H9 (cell line): Measurements from ENCODE around the gene COQ8A. TPM values are rescaled to one million over a fixed set of nuclear protein-coding genes. Genes with fewer than 3 reads are reported as not detected.
"Not testable (repeated sequence)": the region's sequence is repeated elsewhere in the genome, so short reads cannot be mapped to it uniquely, and the experiment has no call there.

Experiments used
- DNase-seq: peaks from one replicate; pipeline ENCODE4 v3.0.0-alpha.2; 2017
- H2AFZ ChIP-seq: one replicate; pipeline ENCODE4 v1.6.1; 2013; ENCODE audit warnings: mild to moderate bottlenecking, low read length, control low read depth, moderate library complexity
- H2AK5ac ChIP-seq: 2 replicates; pipeline ENCODE4 v1.6.1; 2013; ENCODE audit warnings: low read length, control low read depth, mixed read lengths; ENCODE audit not compliant: insufficient read length
- H2BK120ac ChIP-seq: one replicate; pipeline ENCODE4 v1.6.1; 2013; ENCODE audit warnings: low read depth, mild to moderate bottlenecking, low read length, control low read depth, inconsistent platforms; ENCODE audit not compliant: poor library complexity, severe bottlenecking
- H2BK12ac ChIP-seq: 2 replicates; pipeline ENCODE4 v1.6.1; 2013; ENCODE audit warnings: low read length, control low read depth, mixed read lengths, low read depth; ENCODE audit not compliant: insufficient read length
- H2BK15ac ChIP-seq: 2 replicates; pipeline ENCODE4 v1.6.1; 2013; ENCODE audit warnings: low read depth, low read length, control low read depth
- H2BK20ac ChIP-seq: one replicate; pipeline ENCODE4 v1.6.1; 2013; ENCODE audit warnings: low read depth, mild to moderate bottlenecking, low read length, control low read depth, inconsistent platforms; ENCODE audit not compliant: poor library complexity, severe bottlenecking
- H2BK5ac ChIP-seq: 2 replicates; pipeline ENCODE4 v1.6.1; 2013; ENCODE audit warnings: low read length, control low read depth, mixed read lengths; ENCODE audit not compliant: insufficient read length
- H3K14ac ChIP-seq: 2 replicates; pipeline ENCODE4 v1.6.1; 2013; ENCODE audit warnings: low read length, control low read depth; ENCODE audit not compliant: insufficient read depth
- H3K18ac ChIP-seq: 2 replicates; pipeline ENCODE4 v1.6.1; 2013; ENCODE audit warnings: low read depth, mild to moderate bottlenecking, mixed read lengths, low read length, control low read depth; ENCODE audit not compliant: insufficient read length
- H3K23ac ChIP-seq: 2 replicates; pipeline ENCODE4 v1.6.1; 2013; ENCODE audit warnings: low read length, control low read depth, mixed read lengths, low read depth; ENCODE audit not compliant: insufficient read length
- H3K23me2 ChIP-seq: 2 replicates; pipeline ENCODE4 v1.6.1; 2013; ENCODE audit warnings: low read depth, mild to moderate bottlenecking, mixed read lengths, low read length, control low read depth; ENCODE audit not compliant: insufficient read length, poor library complexity, severe bottlenecking
- H3K27ac ChIP-seq: 2 replicates; pipeline ENCODE4 v1.5.1; 2013; ENCODE audit warnings: low read length, control low read depth, mixed read lengths, low read depth; ENCODE audit not compliant: insufficient read length
- H3K27me3 ChIP-seq: 2 replicates; pipeline ENCODE4 v1.6.1; 2013; ENCODE audit warnings: low read length, control low read depth, inconsistent platforms; ENCODE audit not compliant: insufficient read depth
- H3K4ac ChIP-seq: 2 replicates; pipeline ENCODE4 v1.6.1; 2013; ENCODE audit warnings: low read depth, mild to moderate bottlenecking, control low read depth, inconsistent platforms, low read length, moderate library complexity
- H3K4me1 ChIP-seq: 2 replicates; pipeline ENCODE4 v1.6.1; 2013; ENCODE audit warnings: low read length, control low read depth, inconsistent platforms; ENCODE audit not compliant: insufficient read depth
- H3K4me2 ChIP-seq: 2 replicates; pipeline ENCODE4 v1.6.1; 2013; ENCODE audit warnings: low read length, control low read depth, mixed read lengths; ENCODE audit not compliant: insufficient read length, insufficient read depth
- H3K56ac ChIP-seq: 2 replicates; pipeline ENCODE4 v1.6.1; 2013; ENCODE audit warnings: low read depth, mild to moderate bottlenecking, mixed read lengths, low read length, control low read depth; ENCODE audit not compliant: insufficient read length
- H3K79me1 ChIP-seq: 2 replicates; pipeline ENCODE4 v1.6.1; 2013; ENCODE audit warnings: low read depth, mild to moderate bottlenecking, moderate library complexity, low read length, control low read depth, inconsistent platforms; ENCODE audit not compliant: insufficient read depth, poor library complexity, severe bottlenecking
- H3K79me2 ChIP-seq: 2 replicates; pipeline ENCODE4 v1.6.1; 2013; ENCODE audit warnings: low read length, control low read depth, inconsistent platforms; ENCODE audit not compliant: insufficient read depth
- H3K9ac ChIP-seq: 2 replicates; pipeline ENCODE4 v1.6.1; 2013; ENCODE audit warnings: low read length, control low read depth, mixed read lengths; ENCODE audit not compliant: insufficient read length; ENCODE audit errors: extremely low read depth
- H3K9me3 ChIP-seq: one replicate; pipeline ENCODE4 v1.6.1; 2013; ENCODE audit warnings: low read depth, low read length, inconsistent platforms; ENCODE audit not compliant: control insufficient read depth
- H3T11ph ChIP-seq: one replicate; pipeline ENCODE4 v1.6.1; 2013; ENCODE audit warnings: mild to moderate bottlenecking, low read length, control low read depth, inconsistent platforms
- H4K20me1 ChIP-seq: one replicate; pipeline ENCODE4 v1.6.1; 2013; ENCODE audit not compliant: control insufficient read depth, insufficient read length, insufficient read depth
- H4K5ac ChIP-seq: 2 replicates; pipeline ENCODE4 v1.6.1; 2013; ENCODE audit warnings: low read depth, mild to moderate bottlenecking, mixed read lengths, low read length, control low read depth; ENCODE audit not compliant: insufficient read length
- H4K8ac ChIP-seq: replicated peaks from 2 replicates; pipeline ENCODE4 v1.6.1; 2013; ENCODE audit warnings: low read length, control low read depth, mixed read lengths, low read depth; ENCODE audit not compliant: insufficient read length
- H4K91ac ChIP-seq: 2 replicates; pipeline ENCODE4 v1.6.1; 2013; ENCODE audit warnings: low read depth, mild to moderate bottlenecking, moderate library complexity, mixed read lengths, low read length, control low read depth; ENCODE audit not compliant: insufficient read length
- H3K27ac Mint-ChIP-seq, 3 experiments: 2 replicates in 2 of 3; 3 replicates in 1 of 3; pipeline ENCODE4 v1.8.0; 2020 to 2021; ENCODE audit warnings: mixed read lengths in 3 of 3, mild to moderate bottlenecking in 1 of 3, moderate library complexity in 1 of 3
- H3K27me3 Mint-ChIP-seq: 2 replicates; pipeline ENCODE4 v1.8.0; 2021; ENCODE audit warnings: low read depth, mild to moderate bottlenecking, moderate library complexity, mixed read lengths
- H3K36me3 Mint-ChIP-seq, 3 experiments: 2 replicates in 2 of 3; 3 replicates in 1 of 3; pipeline ENCODE4 v1.8.0; 2020 to 2021; ENCODE audit warnings: low read depth in 3 of 3, mixed read lengths in 3 of 3; ENCODE audit not compliant: insufficient read depth in 1 of 3
- H3K4me1 Mint-ChIP-seq, 2 experiments: 2 replicates each; pipeline ENCODE4 v1.8.0; 2020; ENCODE audit warnings: mixed read lengths in 2 of 2
- H3K4me3 Mint-ChIP-seq, 2 experiments: 2 replicates in 1 of 2; 3 replicates in 1 of 2; pipeline ENCODE4 v1.8.0; 2020 to 2021; ENCODE audit warnings: mild to moderate bottlenecking in 2 of 2, mixed read lengths in 2 of 2, moderate library complexity in 1 of 2
- H3K9me3 Mint-ChIP-seq, 2 experiments: 2 replicates in 1 of 2; 3 replicates in 1 of 2; pipeline ENCODE4 v1.8.0; 2020; ENCODE audit warnings: mild to moderate bottlenecking in 2 of 2, mixed read lengths in 2 of 2, moderate library complexity in 1 of 2
- CTCF ChIP-seq: fragments of 200-600 bp; sonication (generic); conservative IDR thresholded peaks from 3 replicates; pipeline ENCODE4 v1.8.0; 2021; ENCODE audit warnings: antibody characterized with exemption, mild to moderate bottlenecking
- WGBS: extraction: QIAGEN DNeasy Blood & Tissue Kit; methylation state at CpG from one replicate; pipeline ENCODE4 v1.1.7; 2013; ENCODE audit warnings: missing lambda C conversion rate, low lambda C conversion rate, mixed read lengths; ENCODE audit not compliant: insufficient read length; ENCODE audit errors: extremely low coverage; 5-methylcytosine and 5-hydroxymethylcytosine counted together
- total RNA-seq: library from RNA; stranded (reverse); gene quantifications from 2 replicates; pipeline ENCODE4 v1.2.1, GENCODE V29; 2021

COQ8A gene
- total RNA-seq, 1 experiment from 2014 or later, result 26.0 TPM

- no peaks in the 10 kb centered on the region for H3K23me2 ChIP-seq
- no peaks in the 10 kb centered on the region for H3K79me2 ChIP-seq
- H3K36me3 Mint-ChIP-seq, result no peaks in the 10 kb centered on the region; a peak in 2 of 7 replicates
- no peak overlapping the region for H2BK15ac ChIP-seq
- no peak overlapping the region for H4K5ac ChIP-seq
- H4K91ac ChIP-seq, result no peak overlapping the region
- H3K4me3 Mint-ChIP-seq, result no peak overlapping the region
- no peak overlapping the region for H3K9ac ChIP-seq
- H3K9me3 Mint-ChIP-seq, result no peaks in the 10 kb centered on the region; a peak in 1 of 5 replicates
- no peak for DNase-seq
- no CpG with 5 or more reads among the region's 5 CpGs for WGBS
- no peak overlapping the region for H2BK20ac ChIP-seq
- no peak overlapping the region for H4K8ac ChIP-seq
- no peak overlapping the region for H2BK5ac ChIP-seq
- no peak overlapping the region for H2AFZ ChIP-seq
- no peak overlapping the region for H2BK120ac ChIP-seq
- no peak overlapping the region for H2BK12ac ChIP-seq
- H2AK5ac ChIP-seq, result no peak overlapping the region
- H3K56ac ChIP-seq, result no peak overlapping the region
- TF ChIP-seq CTCF, result no peak
- H3T11ph ChIP-seq, result no peak overlapping the region
- no peaks in the 10 kb centered on the region for H3K9me3 ChIP-seq
- H3K14ac ChIP-seq, result no peak overlapping the region
- no peaks in the 10 kb centered on the region; the same call in 1 of the 2 replicates for H3K27me3 Mint-ChIP-seq
- no peak overlapping the region for H3K27ac Mint-ChIP-seq
- no peaks in the 10 kb centered on the region for H4K20me1 ChIP-seq
- H3K4ac ChIP-seq, result no peak overlapping the region
- H3K23ac ChIP-seq, result no peak overlapping the region
- no peaks in the 10 kb centered on the region for H3K79me1 ChIP-seq
- H3K27ac ChIP-seq, result no peak overlapping the region
- no peaks in the 10 kb centered on the region for H3K27me3 ChIP-seq
- no peak overlapping the region for H3K4me2 ChIP-seq
- H3K4me1 Mint-ChIP-seq, result no peaks in the 10 kb centered on the region
- H3K18ac ChIP-seq, result no peak overlapping the region
- no peaks in the 10 kb centered on the region for H3K4me1 ChIP-seq
These were observed 18.6 kb upstream of the COQ8A start for GRCh38 chr1:226921504-226921903.

- H3K4me3 Mint-ChIP-seq, H2BK120ac ChIP-seq: not testable (repeated sequence)
These were observed 10.6 kb upstream of the COQ8A start for GRCh38 chr1:226929260-226930111.

More at GRCh38 chr1:226929260-226930111, 10.6 kb upstream of the COQ8A start:
- H2BK12ac ChIP-seq, H3K27me3 Mint-ChIP-seq, H3K4ac ChIP-seq, H4K5ac ChIP-seq, H3K14ac ChIP-seq, H3K4me1 ChIP-seq, H3K79me2 ChIP-seq, H3K27me3 ChIP-seq, H2BK5ac ChIP-seq, H4K91ac ChIP-seq, H2AK5ac ChIP-seq, H4K8ac ChIP-seq, H3K27ac ChIP-seq, H2AFZ ChIP-seq, H3K56ac ChIP-seq, H3K23ac ChIP-seq, H3K18ac ChIP-seq, H3K4me2 ChIP-seq, H2BK15ac ChIP-seq, H3K9ac ChIP-seq, H3K9me3 ChIP-seq, H3K79me1 ChIP-seq, H3K27ac Mint-ChIP-seq, H3K23me2 ChIP-seq, H3T11ph ChIP-seq, DNase-seq, H3K4me1 Mint-ChIP-seq, H2BK20ac ChIP-seq, H4K20me1 ChIP-seq, H3K36me3 Mint-ChIP-seq: not testable (repeated sequence)
- peaks cover 10 to 12% of the 10 kb centered on the region in 2 experiments; a peak in 4 of 5 replicates for H3K9me3 Mint-ChIP-seq
- no CpG with 5 or more reads among the region's 5 CpGs for WGBS
